GM06990 (cell line): ENCODE data around the gene ELOA.
"Not testable (repeated sequence)": the region's sequence is repeated elsewhere in the genome, so short reads cannot be mapped to it uniquely, and the experiment has no call there.

Experiments used
- DNase-seq: peaks from one replicate; pipeline ENCODE4 v3.0.0-alpha.2; 2011; ENCODE audit not compliant: insufficient read length; ENCODE audit errors: extremely low read depth
- H3K27me3 ChIP-seq: replicated peaks from 2 replicates; pipeline ENCODE4 v1.6.0; 2011; ENCODE audit warnings: low read length; ENCODE audit not compliant: control insufficient read depth, insufficient read depth
- H3K36me3 ChIP-seq: 2 replicates; pipeline ENCODE4 v1.5.1; 2011; ENCODE audit warnings: low read length; ENCODE audit not compliant: control insufficient read depth, insufficient read depth
- H3K4me3 ChIP-seq: replicated peaks from 2 replicates; pipeline ENCODE4 v1.5.1; 2011; ENCODE audit warnings: low read depth, mild to moderate bottlenecking, control low read depth, low read length
- CTCF ChIP-seq: IDR thresholded peaks from 2 replicates; pipeline ENCODE4 v1.5.1; 2011; ENCODE audit warnings: low read length, control low read depth, mild to moderate bottlenecking, inconsistent platforms; ENCODE audit not compliant: insufficient read depth, poor library complexity, severe bottlenecking

The ELOA gene

DNA sequence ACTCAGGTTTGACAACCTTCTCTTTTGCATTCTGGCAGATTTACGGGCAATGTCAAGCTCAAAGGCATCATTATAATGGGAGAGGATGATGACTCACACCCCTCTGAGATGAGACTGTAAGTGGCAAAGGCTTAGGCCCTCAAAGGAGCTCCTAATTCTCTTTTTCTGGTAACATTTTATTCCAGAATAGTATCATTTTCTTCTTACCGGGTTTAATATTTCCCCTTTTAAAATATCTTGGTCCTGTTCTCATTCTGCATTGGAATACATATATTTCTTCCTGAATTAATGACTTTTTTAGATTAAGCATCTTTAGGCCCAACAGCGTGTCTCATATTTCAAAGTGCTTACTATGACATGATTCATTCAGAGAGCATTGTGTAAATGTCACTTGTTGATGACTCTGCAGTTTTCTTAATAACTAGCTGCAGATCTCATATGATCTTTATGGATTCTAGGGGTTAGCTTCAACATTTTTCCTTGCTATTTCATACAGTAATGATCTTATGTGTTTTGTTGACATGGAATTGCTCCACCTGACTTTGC, 36.6 kb downstream of the ELOA start:
- Histone ChIP-seq H3K4me3 (no peak overlapping the region; the same call in 1 of the 2 replicates), H3K36me3 (no peaks in the 10 kb centered on the region; the same call in 1 of the 2 replicates), H3K27me3 (no peaks in the 10 kb centered on the region)
- DNase-seq = no peak
- TF ChIP-seq CTCF = no peak

- H3K36me3 ChIP-seq, H3K4me3 ChIP-seq, DNase-seq, H3K27me3 ChIP-seq: not testable (repeated sequence)
These were observed 39.9 kb downstream of the ELOA start for GRCh38 chr1:23783141-23783540.

DNA sequence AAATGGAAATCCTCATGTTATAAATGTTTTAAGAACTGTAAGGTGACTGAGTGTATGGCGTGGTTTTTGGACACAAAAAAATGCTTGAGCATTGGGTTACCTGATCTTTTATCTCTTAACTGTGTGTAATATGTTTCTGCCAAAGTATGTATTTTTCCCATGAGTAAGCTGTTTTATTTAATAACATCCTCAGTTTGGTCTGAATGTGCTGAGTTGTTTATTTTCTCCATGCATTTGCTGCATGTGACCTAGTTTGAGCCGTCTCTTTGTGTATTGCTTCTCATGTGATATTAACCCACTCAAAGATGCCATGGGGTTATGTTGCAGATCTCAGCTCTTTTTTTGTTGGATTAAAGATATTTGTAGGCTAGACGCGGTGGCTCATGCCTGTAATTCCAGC, 41.6 kb downstream of the ELOA start:
- TF ChIP-seq CTCF = no peak
- H3K4me3 ChIP-seq = no peak overlapping the region
- H3K36me3 ChIP-seq = peaks cover 6% of the 10 kb centered on the region
- no peak for DNase-seq
- H3K27me3 ChIP-seq = no peaks in the 10 kb centered on the region

DNA sequence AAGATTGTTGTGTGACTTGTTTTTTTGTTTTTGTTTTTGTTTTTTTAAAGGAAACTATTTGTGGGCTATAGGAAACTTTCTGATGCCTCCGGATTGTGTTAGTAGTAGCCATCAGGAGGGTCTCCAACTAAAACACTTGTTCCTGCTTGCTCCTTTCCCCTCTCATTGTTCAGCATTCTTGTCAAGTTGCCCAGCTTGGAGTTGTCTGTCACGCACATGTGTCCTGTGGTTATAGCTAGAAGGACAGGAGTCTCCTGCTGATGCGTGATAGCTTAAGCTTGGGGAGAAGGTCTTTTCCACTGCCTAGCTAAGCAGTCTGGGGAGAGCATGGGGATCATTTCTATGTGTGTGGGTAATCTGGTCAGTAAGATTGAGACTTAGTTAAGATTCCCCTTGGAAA, 44.4 kb downstream of the ELOA start:
- DNase-seq = no peak
- no peak for TF ChIP-seq CTCF
- Histone ChIP-seq H3K4me3 (no peak overlapping the region), H3K27me3 (no peaks in the 10 kb centered on the region), H3K36me3 (peaks cover 6% of the 10 kb centered on the region)

DNA sequence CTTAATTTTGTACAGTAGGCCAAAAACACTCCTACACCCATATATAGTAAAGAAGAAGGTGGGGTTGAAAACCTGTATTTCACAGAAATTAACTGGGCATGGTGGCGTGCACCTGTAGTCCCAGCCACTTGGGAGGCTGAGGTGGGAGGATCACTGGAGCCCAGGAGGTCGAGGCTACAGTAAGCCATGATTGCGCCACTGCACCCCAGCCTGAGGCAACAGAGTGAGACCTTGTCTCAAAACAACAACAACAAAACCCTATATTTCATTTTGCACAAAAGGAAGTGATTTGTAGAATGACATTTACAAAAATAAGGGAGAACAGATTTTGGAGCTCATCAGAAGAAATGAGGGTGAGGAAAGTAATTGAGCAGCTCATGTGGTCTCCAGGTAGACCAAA, 45.4 kb downstream of the ELOA start:
- H3K4me3 ChIP-seq = no peak overlapping the region
- peaks cover 10% of the 10 kb centered on the region for H3K36me3 ChIP-seq
- H3K27me3 ChIP-seq = no peaks in the 10 kb centered on the region
- no peak for TF ChIP-seq CTCF
- DNase-seq = no peak

GRCh38 chr1:23790696-23791515, 47.6 kb downstream of the ELOA start, which contains the start of gene LYPLA2:
LYPLA2 (plus strand) TSS chr1:23791145; CDS start chr1:23792683, 1,538 bp downstream.
- Histone ChIP-seq H3K36me3 (peaks cover 14% of the 10 kb centered on the region), H3K27me3 (no peaks in the 10 kb centered on the region), H3K4me3 (peak within 1 kb of the TSS; percentile 99)
- no peak for TF ChIP-seq CTCF
- DNase-seq = peak; percentile 87
